Endothelial cell of umbilical vein (primary cell): Measurements from ENCODE around the gene RGPD8. TPM values are rescaled to one million over a fixed set of nuclear protein-coding genes. Genes with fewer than 3 reads are reported as not detected.

Source experiments
- BruUV-seq: library from RNA; stranded (reverse); fragments of 400-500 nt; replicated peaks from 2 replicates; lab custom pipeline; 2021; lab: Mats Ljungman, UMichigan
- CTCF ChIA-PET: fragments of 300-600, 350-600 bp; sonication (Branson Sonifier 250); formaldehyde crosslinking; loops from one replicate; lab custom pipeline; 2021; ENCODE audit warnings: antibody characterized with exemption, inconsistent platforms; lab: Charles Lee
- POLR2A ChIA-PET: fragments of 300-600, 350-600 bp; sonication (Branson Sonifier 250); formaldehyde crosslinking; loops from one replicate; lab custom pipeline; 2021; ENCODE audit warnings: antibody characterized with exemption, inconsistent platforms; lab: Charles Lee
- DNase-seq: peaks from one replicate; pipeline ENCODE4 v3.0.0-alpha.2; 2011; ENCODE audit warnings: low read depth, low spot score
- FAIRE-seq: peaks from 2 replicates; lab custom pipeline; 2011; peaks lifted over from hg19 to GRCh38; lab: Jason Lieb, UNC
- H2AFZ ChIP-seq: 2 replicates; pipeline ENCODE4 v1.6.0; 2012; ENCODE audit warnings: low read depth, low read length, control low read depth, inconsistent platforms
- H3K27ac ChIP-seq: 2 replicates; pipeline ENCODE4 v1.5.1; 2011; ENCODE audit warnings: low read depth, mild to moderate bottlenecking, control low read depth, low read length, moderate library complexity; ENCODE audit not compliant: insufficient read depth
- H3K27me3 ChIP-seq, 2 experiments: 2 replicates each; pipeline versions ENCODE4 v1.6.0 to v1.6.1; 2011; ENCODE audit warnings: low read length in 2 of 2, mixed read lengths in 1 of 2; ENCODE audit not compliant: control insufficient read depth in 2 of 2, insufficient read depth in 2 of 2
- H3K36me3 ChIP-seq, 2 experiments: 2 replicates in 1 of 2; 3 replicates in 1 of 2; pipeline ENCODE4 v1.5.1; 2011; ENCODE audit warnings: low read length in 2 of 2, mild to moderate bottlenecking in 1 of 2, moderate library complexity in 1 of 2; ENCODE audit not compliant: control insufficient read depth in 2 of 2, insufficient read depth in 2 of 2; ENCODE audit errors: extremely low read depth in 1 of 2
- H3K4me1 ChIP-seq: 3 replicates; pipeline ENCODE4 v1.5.1; 2011; ENCODE audit warnings: mild to moderate bottlenecking, low read length; ENCODE audit not compliant: control insufficient read depth, insufficient read depth; ENCODE audit errors: extremely low read depth
- H3K4me2 ChIP-seq: 2 replicates; pipeline ENCODE4 v1.6.1; 2011; ENCODE audit warnings: low read length, control low read depth, mixed read lengths; ENCODE audit not compliant: insufficient read depth
- H3K4me3 ChIP-seq, 3 experiments: fragments of 200-600 bp in 1 of 3; sonication (generic), shearing (Covaris generic) in 1 of 3; replicated peaks in 1 of 3; 2 replicates each; pipeline ENCODE4 v1.5.1; 2011 to 2016; ENCODE audit warnings: control low read depth in 3 of 3, low read length in 3 of 3, mild to moderate bottlenecking in 2 of 3, inconsistent platforms in 1 of 3, low read depth in 1 of 3, moderate library complexity in 1 of 3; ENCODE audit not compliant: insufficient read depth in 1 of 3
- H3K79me2 ChIP-seq: 2 replicates; pipeline ENCODE4 v1.6.0; 2012; ENCODE audit warnings: low read length, inconsistent platforms; ENCODE audit not compliant: control insufficient read depth, insufficient read depth
- H3K9ac ChIP-seq: replicated peaks from 2 replicates; pipeline ENCODE3; 2011; ENCODE audit warnings: low read length, control low read depth; ENCODE audit not compliant: insufficient read depth; ENCODE audit errors: extremely low read depth
- H3K9me1 ChIP-seq: replicated peaks from 3 replicates; pipeline ENCODE4 v1.6.0; 2011; ENCODE audit warnings: mild to moderate bottlenecking, low read length; ENCODE audit not compliant: control insufficient read depth, insufficient read depth; ENCODE audit errors: extremely low read depth
- H3K9me3 ChIP-seq: replicated peaks from 2 replicates; pipeline ENCODE4 v1.5.1; 2012; ENCODE audit warnings: low read length, inconsistent platforms; ENCODE audit not compliant: control insufficient read depth, insufficient read depth
- H4K20me1 ChIP-seq: replicated peaks from 2 replicates; pipeline ENCODE3; 2011; ENCODE audit warnings: mild to moderate bottlenecking, low read length; ENCODE audit not compliant: control insufficient read depth, insufficient read depth; ENCODE audit errors: extremely low read depth
- EZH2 ChIP-seq: IDR thresholded peaks from 2 replicates; pipeline ENCODE4 v1.6.1; 2012; ENCODE audit warnings: borderline replicate concordance, low read depth, mild to moderate bottlenecking, moderate library complexity, low read length, inconsistent platforms; ENCODE audit not compliant: severe bottlenecking
- FOS ChIP-seq: IDR thresholded peaks from 2 replicates; pipeline ENCODE4 v1.6.1; 2011; ENCODE audit warnings: mild to moderate bottlenecking, low read length, moderate library complexity, borderline replicate concordance; ENCODE audit not compliant: insufficient read depth
- GATA2 ChIP-seq: IDR thresholded peaks from 2 replicates; pipeline ENCODE4 v1.7.0; 2011; ENCODE audit warnings: low read depth, mild to moderate bottlenecking, moderate library complexity, mixed read lengths, low read length; ENCODE audit not compliant: insufficient read length, insufficient read depth
- JUN ChIP-seq: IDR thresholded peaks from 2 replicates; pipeline ENCODE4 v1.6.1; 2011; ENCODE audit warnings: borderline replicate concordance, low read depth; ENCODE audit not compliant: insufficient read length, insufficient read depth
- MYC ChIP-seq: IDR thresholded peaks from one replicate; pipeline ENCODE4 v1.6.1; 2011; ENCODE audit warnings: mild to moderate bottlenecking, low read depth, low read length
- POLR2A ChIP-seq: IDR thresholded peaks from 2 replicates; pipeline ENCODE4 v1.6.1; 2012; ENCODE audit warnings: low read depth, mild to moderate bottlenecking, control low read depth, low read length
- POLR2AphosphoS5 ChIP-seq: IDR thresholded peaks from 2 replicates; pipeline ENCODE4 v1.6.1; 2012; ENCODE audit warnings: low read depth, mild to moderate bottlenecking, control low read depth, low read length, moderate library complexity; ENCODE audit not compliant: insufficient read depth
- dilution Hi-C: fragments of 300-500 bp; cut with MboI; formaldehyde crosslinking; loops from one replicate; pipeline ENCODE4 v1.15.0; 2019; ENCODE audit warnings: low sequenced_read_pairs; ENCODE audit not compliant: extremely low pct_ligation_motif_present
- intact Hi-C: fragments of 100-400 bp; cut with micrococcal nuclease; formaldehyde crosslinking; loops from one replicate; pipeline ENCODE4 v1.10.0; 2022
- polyA plus RNA-seq, 4 experiments: library from polyadenylated mRNA; depleted of rRNA in 3 of 4; stranded (reverse) in 3 of 4; unstranded in 1 of 4; fragments of >200 nt; gene quantifications; 2 replicates each; pipeline versions ENCODE4 v1.2.1 to v1.2.3, GENCODE V29; 2011 to 2012; ENCODE audit warnings: missing spikeins in 1 of 4
- total RNA-seq: library from RNA; stranded (reverse); gene quantifications from 2 replicates; pipeline ENCODE4 v1.2.3, GENCODE V29; 2021
- TF ChIP-seq, protein P1 (sequence below), 2 donors: IDR thresholded peaks; 1 replicate in 1 of 2; 2 replicates in 1 of 2; pipeline ENCODE4 v1.5.1; 2011; ENCODE audit warnings: low read length in 2 of 2, mild to moderate bottlenecking in 2 of 2, moderate library complexity in 2 of 2, control low read depth in 1 of 2, inconsistent platforms in 1 of 2, low read depth in 1 of 2; ENCODE audit not compliant: insufficient read depth in 1 of 2; ENCODE audit errors: extremely low read depth in 1 of 2
- TF ChIP-seq, protein P2 (sequence below): IDR thresholded peaks from 2 replicates; pipeline ENCODE4 v1.6.1; 2011; ENCODE audit not compliant: insufficient read depth, insufficient read length

RGPD8 gene
- total and polyA plus RNA-seq, 2 donors (not counting 3 experiments of a cell fraction or from before 2014, with no cell fraction given), result 0.98 to 10.8 TPM

DNA sequence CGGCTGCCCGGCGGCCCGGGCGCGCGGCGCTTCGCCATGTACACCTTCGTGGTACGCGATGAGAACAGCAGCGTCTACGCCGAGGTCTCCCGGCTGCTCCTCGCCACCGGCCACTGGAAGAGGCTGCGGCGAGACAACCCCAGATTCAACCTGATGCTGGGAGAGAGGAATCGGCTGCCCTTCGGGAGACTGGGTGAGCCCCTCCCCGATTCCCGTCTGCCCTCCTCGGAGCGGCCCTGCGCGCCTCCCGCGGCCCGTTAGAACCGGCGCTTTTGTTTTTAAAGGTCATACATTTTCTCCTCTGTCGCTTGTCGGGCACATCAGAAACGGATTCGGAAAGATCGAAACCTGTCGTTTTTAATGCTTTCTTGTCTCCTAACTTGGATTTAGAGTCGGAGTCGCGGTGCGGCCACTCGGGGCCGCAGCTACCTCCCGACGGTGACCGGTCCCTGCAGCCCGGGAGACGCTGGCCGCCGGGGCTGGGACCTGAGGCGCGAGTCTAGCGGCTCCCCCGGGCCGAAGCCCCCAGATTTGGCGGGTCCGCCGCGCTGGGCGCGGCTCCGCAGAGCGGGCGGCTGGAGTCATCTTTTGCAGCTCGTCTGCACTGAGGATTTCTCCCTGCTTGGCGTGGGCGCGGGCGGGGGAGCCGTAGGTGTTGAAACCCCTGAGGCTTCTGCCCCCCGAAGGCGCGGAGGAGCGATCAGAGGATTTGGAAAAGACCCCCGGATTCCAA is 49.0 kb upstream of the RGPD8 start:
- H3K9ac ChIP-seq, result peak overlapping the region; percentile 84
- H3K79me2 ChIP-seq, result peaks cover 44% of the 10 kb centered on the region
- H3K27me3 ChIP-seq, result no peaks in the 10 kb centered on the region
- peak overlapping the region; percentile 20 for H2AFZ ChIP-seq
- peak overlapping the region; percentile 83 to 90 (median 89) for H3K4me3 ChIP-seq
- TF ChIP-seq POLR2AphosphoS5 (peak; percentile 1), FOS (no peak), EZH2 (no peak), POLR2A (no peak), JUN (no peak), MYC (no peak), GATA2 (no peak)
- TF ChIP-seq, protein P1, sequence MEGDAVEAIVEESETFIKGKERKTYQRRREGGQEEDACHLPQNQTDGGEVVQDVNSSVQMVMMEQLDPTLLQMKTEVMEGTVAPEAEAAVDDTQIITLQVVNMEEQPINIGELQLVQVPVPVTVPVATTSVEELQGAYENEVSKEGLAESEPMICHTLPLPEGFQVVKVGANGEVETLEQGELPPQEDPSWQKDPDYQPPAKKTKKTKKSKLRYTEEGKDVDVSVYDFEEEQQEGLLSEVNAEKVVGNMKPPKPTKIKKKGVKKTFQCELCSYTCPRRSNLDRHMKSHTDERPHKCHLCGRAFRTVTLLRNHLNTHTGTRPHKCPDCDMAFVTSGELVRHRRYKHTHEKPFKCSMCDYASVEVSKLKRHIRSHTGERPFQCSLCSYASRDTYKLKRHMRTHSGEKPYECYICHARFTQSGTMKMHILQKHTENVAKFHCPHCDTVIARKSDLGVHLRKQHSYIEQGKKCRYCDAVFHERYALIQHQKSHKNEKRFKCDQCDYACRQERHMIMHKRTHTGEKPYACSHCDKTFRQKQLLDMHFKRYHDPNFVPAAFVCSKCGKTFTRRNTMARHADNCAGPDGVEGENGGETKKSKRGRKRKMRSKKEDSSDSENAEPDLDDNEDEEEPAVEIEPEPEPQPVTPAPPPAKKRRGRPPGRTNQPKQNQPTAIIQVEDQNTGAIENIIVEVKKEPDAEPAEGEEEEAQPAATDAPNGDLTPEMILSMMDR (IDR thresholded peaks at IDR 0.05; ENCODE audit: extremely low read depth in 1 of 2, insufficient read depth in 1 of 2, low read depth in 1 of 2, low read length in 2 of 2), result no peak
- TF ChIP-seq, protein P2, sequence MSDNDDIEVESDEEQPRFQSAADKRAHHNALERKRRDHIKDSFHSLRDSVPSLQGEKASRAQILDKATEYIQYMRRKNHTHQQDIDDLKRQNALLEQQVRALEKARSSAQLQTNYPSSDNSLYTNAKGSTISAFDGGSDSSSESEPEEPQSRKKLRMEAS, result no peak
- FAIRE-seq (no peak), DNase-seq (peak; percentile 49)
- H3K4me1 ChIP-seq, result peaks cover 10% of the 10 kb centered on the region
- H3K36me3 ChIP-seq, result peaks cover 0 to 4% of the 10 kb centered on the region in 2 experiments
- peak overlapping the region; percentile 90 for H3K4me2 ChIP-seq
- CTCF ChIA-PET, result interaction anchor here (1.2 to 3.6 kb wide), 3 partner anchors 11 to 595 kb away, joined by 3 to 25 read pairs (median 12); no protein-coding TSS in a partner anchor
- no peaks in the 10 kb centered on the region for H3K9me1 ChIP-seq
- dilution Hi-C loops, result no loop called here
- H3K9me3 ChIP-seq, result no peaks in the 10 kb centered on the region
- TSS peak; percentile 63 for BruUV-seq
- H3K27ac ChIP-seq, result peak overlapping the region; percentile 71
- peaks cover 3% of the 10 kb centered on the region for H4K20me1 ChIP-seq
- intact Hi-C loops, result no loop called here
- POLR2A ChIA-PET, result no interaction called here
